Stimulated activated CD4-positive, alpha-beta T cell treated with anti-CD3 and anti-CD28 coated beads, Interleukin-2, amount 100 ng/mL, for 48 hours (primary cell): Measurements from ENCODE around the gene CLDN24.
"Not testable (repeated sequence)": the region's sequence is repeated elsewhere in the genome, so short reads cannot be mapped to it uniquely, and the experiment has no call there.

Source experiments
- DNase-seq, 2 donors: peaks; one replicate each; pipeline ENCODE4 v3.0.0-alpha.2; 2020

CLDN24 gene

GRCh38 chr4:183345261-183345660, 23.0 kb upstream of the CLDN24 start:
- no peak for DNase-seq

GRCh38 chr4:183344523-183345255, 22.5 kb upstream of the CLDN24 start:
- DNase-seq = no peak

DNA sequence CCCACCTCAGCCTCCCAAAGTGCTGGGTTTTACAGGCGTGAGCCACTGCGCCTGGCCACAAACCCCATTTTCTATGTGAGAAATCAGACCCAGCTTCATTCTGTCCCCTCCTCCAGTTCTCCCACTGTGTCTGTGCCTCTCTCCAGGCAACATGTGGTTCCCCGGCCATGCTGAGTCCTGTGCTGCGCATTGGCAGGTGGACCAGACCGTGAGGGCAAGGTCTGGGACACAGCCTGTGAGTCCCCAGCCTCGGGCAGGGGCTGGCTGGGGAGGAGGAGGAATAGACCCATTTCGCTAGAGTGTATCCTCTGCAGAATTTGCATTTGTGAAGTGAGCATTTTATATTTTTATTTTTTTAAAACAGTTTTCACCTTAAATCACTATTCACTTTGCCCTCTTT, 21.5 kb upstream of the CLDN24 start:
- no peak for DNase-seq

- no peak for DNase-seq
These were observed 20.6 kb upstream of the CLDN24 start for GRCh38 chr4:183342541-183343533.

DNA sequence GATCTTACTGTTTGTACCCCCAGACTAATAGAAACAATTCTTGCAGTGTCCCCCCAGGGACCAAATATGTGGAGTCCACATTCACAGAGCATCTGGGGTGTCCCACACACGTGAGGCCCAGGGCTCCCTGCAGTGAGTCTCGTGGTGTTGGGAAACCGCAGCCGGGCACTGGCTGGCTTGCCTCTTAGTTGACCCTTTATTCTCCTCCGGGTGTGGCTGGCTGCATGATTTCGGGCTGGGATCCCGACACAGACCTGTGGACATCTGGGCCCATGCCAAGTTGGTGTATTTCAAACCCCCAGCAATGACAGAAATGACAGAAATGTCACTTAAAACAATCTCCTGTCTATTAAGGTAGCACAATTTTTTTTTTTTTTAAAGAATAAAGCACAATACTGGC, 15.6 kb upstream of the CLDN24 start:
- DNase-seq = no peak

DNA sequence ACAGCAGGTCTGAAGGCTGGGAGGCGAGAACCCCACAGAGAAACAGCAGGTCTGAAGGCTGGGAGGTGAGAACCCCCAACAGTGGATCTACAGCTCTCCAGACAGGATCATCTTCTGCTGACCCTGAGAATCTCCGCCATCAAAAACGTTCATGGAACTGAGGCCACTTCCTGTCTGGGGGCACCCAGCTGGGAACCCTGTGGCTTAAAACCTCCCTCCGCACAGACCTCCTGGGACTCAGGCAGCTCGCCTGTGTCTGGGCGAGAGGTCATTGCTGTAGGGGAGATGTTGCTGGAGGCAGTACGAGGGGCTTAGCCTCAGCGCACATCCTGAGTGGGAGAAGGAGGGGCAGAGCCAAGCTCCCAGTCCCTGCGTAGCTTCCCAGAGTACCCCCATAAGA, 15.1 kb upstream of the CLDN24 start:
- DNase-seq = no peak

DNA sequence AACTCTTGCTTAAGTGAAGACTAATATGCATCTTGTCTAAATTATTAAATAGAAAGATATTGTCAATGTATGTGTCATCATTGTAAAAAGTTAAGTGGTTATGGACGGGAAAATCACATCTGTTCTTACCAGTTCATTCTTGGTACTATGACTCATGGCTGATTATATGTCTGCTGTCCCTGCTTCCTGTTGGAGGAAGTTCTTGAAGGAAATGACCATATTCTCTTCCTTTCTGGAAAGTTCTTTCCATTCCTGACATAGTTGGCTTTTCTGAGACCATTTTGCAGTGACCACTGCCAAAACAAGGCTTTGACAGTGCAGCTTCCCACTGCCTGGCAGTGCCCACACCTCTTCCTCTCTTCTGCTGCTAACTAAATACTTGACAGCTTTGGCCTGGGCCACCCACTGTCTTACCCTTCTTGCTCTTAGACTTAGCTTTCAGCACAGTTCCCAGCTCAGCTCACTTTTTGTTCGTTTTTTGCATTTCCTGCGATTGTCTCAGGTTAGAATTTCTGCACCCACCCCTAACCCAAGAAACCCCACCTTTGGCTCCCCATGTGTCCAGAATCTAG, 13.2 kb upstream of the CLDN24 start:
- DNase-seq = no peak

DNA sequence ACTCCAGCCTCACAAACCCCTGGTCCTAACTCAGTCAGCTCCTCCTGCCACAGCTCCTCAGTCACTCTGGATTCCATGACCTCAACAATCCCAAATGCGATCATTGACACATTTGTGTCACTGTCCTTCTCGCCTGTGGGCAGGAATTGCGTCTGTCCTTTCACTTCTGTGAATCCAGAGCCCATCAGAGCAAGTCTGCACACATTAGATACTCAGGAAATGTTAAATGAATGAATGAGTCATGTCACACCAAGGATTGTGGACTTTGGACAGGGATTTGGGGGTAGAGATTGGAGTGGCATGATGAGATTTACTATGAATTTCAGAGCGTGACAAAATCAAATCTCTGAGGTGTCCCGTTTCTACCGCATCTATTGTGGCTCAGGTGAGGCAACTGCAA, 11.8 kb upstream of the CLDN24 start:
- no peak for DNase-seq

GRCh38 chr4:183333202-183333601, 11.0 kb upstream of the CLDN24 start:
- DNase-seq = no peak

DNA sequence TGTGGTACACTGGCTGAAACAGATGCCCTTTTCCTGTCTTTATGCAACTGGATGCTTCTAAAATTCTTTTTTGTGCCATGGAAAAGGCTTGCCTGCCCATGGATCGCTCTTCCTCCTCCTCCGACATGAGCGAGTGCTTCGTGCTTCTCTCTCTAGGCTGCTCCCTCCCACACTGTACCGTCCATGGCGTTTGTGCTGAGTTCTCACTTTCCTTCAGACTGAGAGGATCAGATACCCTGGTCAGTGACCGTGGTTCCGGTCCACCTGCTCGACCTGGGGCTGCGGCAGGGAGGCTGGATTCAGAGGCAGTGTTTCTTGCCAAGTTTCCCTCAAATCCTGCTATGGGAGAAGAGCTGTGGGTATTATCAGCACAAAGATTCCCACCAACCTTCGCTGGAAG, 10.2 kb upstream of the CLDN24 start:
- no peak for DNase-seq

DNA sequence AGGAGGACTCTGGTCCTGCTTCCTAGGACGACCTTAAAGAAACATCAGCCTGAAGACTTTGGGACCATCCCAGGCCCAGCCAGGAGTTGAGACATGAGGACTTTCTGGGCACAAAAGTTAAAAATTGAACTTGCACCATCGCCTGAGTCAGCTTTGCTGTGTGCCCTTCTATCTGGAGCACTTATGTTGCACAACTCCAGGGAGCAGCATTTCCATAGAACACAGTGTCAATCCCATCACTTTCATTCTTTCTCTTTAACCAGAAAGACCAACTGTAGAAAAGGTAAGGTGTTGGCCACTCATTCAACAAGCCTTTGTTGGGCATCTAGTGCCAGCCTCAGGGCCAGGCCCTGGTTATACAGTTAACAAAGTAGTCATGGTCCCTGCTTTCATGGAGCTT, 8.6 kb upstream of the CLDN24 start:
- DNase-seq = no peak

GRCh38 chr4:183329954-183330742, 7.9 kb upstream of the CLDN24 start:
- DNase-seq = no peak

DNA sequence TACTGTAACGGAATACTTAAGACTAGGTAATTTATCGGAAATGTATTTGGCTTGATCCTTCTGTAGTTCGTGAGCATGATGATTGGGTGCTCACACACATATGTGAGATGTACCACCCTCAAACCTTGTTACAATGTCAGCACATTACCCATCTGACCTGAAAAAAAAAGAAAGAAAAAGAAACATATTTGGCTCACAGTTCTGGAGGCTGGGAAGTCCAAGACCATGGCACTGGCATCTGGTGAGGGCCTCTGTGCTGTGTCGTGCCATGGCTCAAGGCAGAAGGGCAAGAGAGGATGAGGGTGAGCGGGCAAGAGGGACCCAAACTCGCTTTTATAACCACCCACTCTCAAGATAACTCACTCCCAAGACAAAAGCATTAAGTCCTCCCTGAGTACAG, 7.0 kb upstream of the CLDN24 start:
- no peak for DNase-seq

GRCh38 chr4:183328832-183329231, 6.6 kb upstream of the CLDN24 start:
- DNase-seq = no peak

GRCh38 chr4:183327827-183328226, 5.6 kb upstream of the CLDN24 start:
- DNase-seq = no peak

- DNase-seq = no peak
These were observed 4.6 kb upstream of the CLDN24 start for GRCh38 chr4:183326853-183327252.

DNA sequence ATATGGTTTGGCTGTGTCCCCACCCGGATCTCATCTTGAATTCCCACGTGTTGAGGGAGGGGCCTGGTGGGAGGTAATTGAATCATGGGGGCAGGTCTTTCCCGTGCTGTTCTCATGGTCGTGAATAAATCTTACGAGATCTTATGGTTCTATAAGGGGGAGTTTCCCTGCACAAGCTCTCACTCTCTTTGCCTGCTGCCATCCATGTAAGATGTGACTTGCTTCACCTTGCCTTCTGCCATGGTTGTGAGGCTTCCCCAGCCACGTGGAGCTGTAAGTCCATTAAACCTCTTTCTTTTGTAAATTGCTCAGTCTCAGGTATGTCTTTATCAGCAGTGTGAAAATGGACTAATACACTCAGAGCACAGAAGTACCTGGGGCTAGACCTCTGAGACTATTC, 4.2 kb upstream of the CLDN24 start:
- not testable (repeated sequence) for DNase-seq

GRCh38 chr4:183324619-183325018, 2.4 kb upstream of the CLDN24 start:
- DNase-seq = no peak

GRCh38 chr4:183324056-183324455, 1.8 kb upstream of the CLDN24 start:
- DNase-seq = not testable (repeated sequence)

GRCh38 chr4:183323295-183323694, 1.1 kb upstream of the CLDN24 start:
- no peak for DNase-seq

DNA sequence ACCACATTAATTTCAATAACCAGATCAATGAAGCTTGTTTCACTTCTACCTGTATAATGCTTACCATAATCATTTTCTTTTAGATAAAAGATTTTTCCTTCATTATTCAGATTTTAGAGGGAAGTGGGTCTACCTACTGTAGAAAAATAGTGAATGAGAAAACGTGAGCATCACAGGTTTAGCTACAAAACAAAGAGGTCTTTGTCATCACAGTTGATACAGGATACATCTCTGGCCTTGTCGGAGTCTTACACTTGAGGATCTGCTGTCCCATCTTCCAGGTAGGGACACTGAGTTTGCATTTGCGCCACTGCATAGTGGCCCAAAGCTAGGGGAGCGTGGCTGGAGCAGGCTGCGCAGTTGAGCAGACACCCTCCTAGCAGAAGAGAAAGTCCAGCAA, 710 bp downstream of the CLDN24 start:
- no peak for DNase-seq

DNA sequence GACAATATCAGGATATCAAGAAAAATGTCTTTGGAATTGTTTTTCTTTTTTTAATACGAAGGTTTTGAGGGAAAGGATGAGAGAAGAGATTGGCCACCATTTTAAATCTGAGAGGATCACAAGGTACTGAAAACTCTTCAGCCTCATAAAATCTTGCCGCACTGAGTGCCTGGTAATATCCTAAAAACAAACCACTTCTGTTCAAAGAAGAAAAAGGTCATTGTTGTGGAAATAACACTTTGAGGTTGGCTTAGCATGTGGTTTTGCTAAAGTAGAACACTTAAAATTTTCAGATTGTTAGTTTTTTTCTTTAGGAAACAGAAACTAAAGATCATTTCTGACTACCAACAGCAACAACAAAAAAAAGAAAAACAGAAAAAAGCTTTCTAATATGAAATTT, 1.1 kb downstream of the CLDN24 start:
- no peak for DNase-seq
